ENCODE results near the gene FDX1.

FDX1 gene

GRCh38 chr11:110508786-110509185 is 79.0 kb downstream of the FDX1 start:
- Histone ChIP-seq H3K79me2 (ENCODE audit: control insufficient read depth, insufficient read depth, low read length, unreplicated experiment) (no peaks in the 10 kb centered on the region), H3K27ac (ENCODE audit: low read depth, low read length) (no peak overlapping the region), H3K4me1 (ENCODE audit: control insufficient read depth, insufficient read depth, low read length, unreplicated experiment) (peaks cover 11% of the 10 kb centered on the region), H3K27me3 (ENCODE audit: insufficient read depth, low read length) (no peaks in the 10 kb centered on the region), H3K36me3 (ENCODE audit: insufficient read depth, low read length) (no peaks in the 10 kb centered on the region), H2AFZ (ENCODE audit: low read length, unreplicated experiment) (no peak overlapping the region), H3K4me3 (ENCODE audit: low read depth, low read length) (no peak overlapping the region)

- H3K27ac ChIP-seq (ENCODE audit: low read depth, low read length): no peak overlapping the region
- H2AFZ ChIP-seq (ENCODE audit: low read length, unreplicated experiment): no peak overlapping the region
- H3K4me3 ChIP-seq (ENCODE audit: low read depth, low read length): no peak overlapping the region
- H3K79me2 ChIP-seq (ENCODE audit: control insufficient read depth, insufficient read depth, low read length, unreplicated experiment): no peaks in the 10 kb centered on the region
- H3K4me1 ChIP-seq (ENCODE audit: control insufficient read depth, insufficient read depth, low read length, unreplicated experiment): peaks cover 11% of the 10 kb centered on the region
- H3K27me3 ChIP-seq (ENCODE audit: insufficient read depth, low read length): no peaks in the 10 kb centered on the region
- H3K36me3 ChIP-seq (ENCODE audit: insufficient read depth, low read length): no peaks in the 10 kb centered on the region
These were observed 79.7 kb downstream of the FDX1 start for GRCh38 chr11:110509472-110509871.

GRCh38 chr11:110512026-110512425 is 82.3 kb downstream of the FDX1 start:
- Histone ChIP-seq H3K4me3 (ENCODE audit: low read depth, low read length) (no peak overlapping the region), H3K36me3 (ENCODE audit: insufficient read depth, low read length) (no peaks in the 10 kb centered on the region), H3K27ac (ENCODE audit: low read depth, low read length) (no peak overlapping the region), H3K27me3 (ENCODE audit: insufficient read depth, low read length) (no peaks in the 10 kb centered on the region), H3K79me2 (ENCODE audit: control insufficient read depth, insufficient read depth, low read length, unreplicated experiment) (no peaks in the 10 kb centered on the region), H2AFZ (ENCODE audit: low read length, unreplicated experiment) (no peak overlapping the region), H3K4me1 (ENCODE audit: control insufficient read depth, insufficient read depth, low read length, unreplicated experiment) (peaks cover 11% of the 10 kb centered on the region)

- Histone ChIP-seq H3K27ac (ENCODE audit: low read depth, low read length) (no peak overlapping the region), H2AFZ (ENCODE audit: low read length, unreplicated experiment) (no peak overlapping the region), H3K4me3 (ENCODE audit: low read depth, low read length) (no peak overlapping the region), H3K27me3 (ENCODE audit: insufficient read depth, low read length) (no peaks in the 10 kb centered on the region), H3K79me2 (ENCODE audit: control insufficient read depth, insufficient read depth, low read length, unreplicated experiment) (no peaks in the 10 kb centered on the region), H3K4me1 (ENCODE audit: control insufficient read depth, insufficient read depth, low read length, unreplicated experiment) (peaks cover 11% of the 10 kb centered on the region), H3K36me3 (ENCODE audit: insufficient read depth, low read length) (no peaks in the 10 kb centered on the region)
These were observed 83.6 kb downstream of the FDX1 start for GRCh38 chr11:110513259-110513801.

- H3K4me3 ChIP-seq (ENCODE audit: low read depth, low read length): no peak overlapping the region
- peaks cover 8% of the 10 kb centered on the region for H3K4me1 ChIP-seq (ENCODE audit: control insufficient read depth, insufficient read depth, low read length, unreplicated experiment)
- H3K79me2 ChIP-seq (ENCODE audit: control insufficient read depth, insufficient read depth, low read length, unreplicated experiment): no peaks in the 10 kb centered on the region
- no peak overlapping the region for H2AFZ ChIP-seq (ENCODE audit: low read length, unreplicated experiment)
- no peaks in the 10 kb centered on the region for H3K36me3 ChIP-seq (ENCODE audit: insufficient read depth, low read length)
- no peaks in the 10 kb centered on the region for H3K27me3 ChIP-seq (ENCODE audit: insufficient read depth, low read length)
- H3K27ac ChIP-seq (ENCODE audit: low read depth, low read length): no peak overlapping the region
These were observed 84.2 kb downstream of the FDX1 start for GRCh38 chr11:110513846-110514437.

Data from ACC112 (cell line).